HG03095 (cell line): ENCODE data around the gene SLC5A7.

Experiments
- ATAC-seq: cut with Tn5 transposase; IDR thresholded peaks from one replicate; pipeline ENCODE4 v1.9.1; 2021; ENCODE audit warnings: moderate library complexity; ENCODE audit not compliant: unreplicated experiment

SLC5A7 gene

DNA sequence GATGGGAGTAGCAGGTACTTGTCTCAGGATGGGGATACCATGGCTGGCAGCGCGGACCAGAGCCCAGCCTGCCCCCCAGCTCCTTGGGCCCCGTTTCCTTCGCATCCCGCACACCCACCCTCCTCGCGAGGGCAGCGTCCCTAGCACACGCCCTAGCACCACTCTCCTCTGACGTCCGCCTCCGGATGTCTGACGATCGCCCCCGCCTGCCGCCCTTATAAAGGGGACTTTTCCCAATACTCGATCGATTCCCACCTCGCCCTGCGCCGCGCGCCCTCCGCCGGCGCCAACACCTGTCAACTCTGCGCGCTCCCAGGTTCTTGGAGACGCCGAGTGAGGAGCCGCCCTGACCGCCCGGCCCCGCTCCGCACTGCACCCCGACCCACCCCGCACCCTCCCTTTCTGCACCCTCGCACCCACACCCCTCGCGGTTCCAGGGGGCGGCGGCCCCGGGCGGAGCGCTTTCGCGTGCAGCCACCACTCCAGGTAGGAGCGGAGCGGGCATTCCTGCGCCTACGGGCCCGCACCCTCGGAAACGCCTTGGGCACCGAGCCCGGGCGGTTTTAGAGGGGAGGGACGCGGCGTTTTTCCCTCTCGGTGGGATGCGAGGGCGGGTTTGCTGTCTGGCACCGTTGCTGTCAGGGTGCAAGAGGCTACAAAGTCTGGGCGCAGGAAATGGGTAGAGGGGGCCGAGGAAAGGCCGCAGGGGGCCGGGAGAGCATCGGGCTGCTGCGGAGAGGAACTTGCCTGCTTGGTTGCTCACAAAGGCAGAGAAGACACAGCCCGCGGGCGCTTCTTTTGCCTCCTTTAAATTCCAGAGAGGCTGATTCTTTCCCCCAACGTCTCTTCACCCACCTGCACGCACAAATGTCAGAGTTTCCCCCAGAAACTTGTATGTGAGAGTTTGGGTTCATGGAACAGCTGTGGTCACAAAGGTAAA, at the start of gene SLC5A7:
Gene SLC5A7, plus strand, starts transcription at position 247 of the 940 bp plus-strand sequence. CDS start 1,632 bp downstream, outside the sequence.
- ATAC-seq, result no peak

- ATAC-seq, result no peak
Observed at GRCh38 chr2:107961395-107961794, 24.9 kb upstream of the SLC5A7 start.

- no peak for ATAC-seq
Observed at GRCh38 chr2:107964185-107964584, 22.1 kb upstream of the SLC5A7 start.

DNA sequence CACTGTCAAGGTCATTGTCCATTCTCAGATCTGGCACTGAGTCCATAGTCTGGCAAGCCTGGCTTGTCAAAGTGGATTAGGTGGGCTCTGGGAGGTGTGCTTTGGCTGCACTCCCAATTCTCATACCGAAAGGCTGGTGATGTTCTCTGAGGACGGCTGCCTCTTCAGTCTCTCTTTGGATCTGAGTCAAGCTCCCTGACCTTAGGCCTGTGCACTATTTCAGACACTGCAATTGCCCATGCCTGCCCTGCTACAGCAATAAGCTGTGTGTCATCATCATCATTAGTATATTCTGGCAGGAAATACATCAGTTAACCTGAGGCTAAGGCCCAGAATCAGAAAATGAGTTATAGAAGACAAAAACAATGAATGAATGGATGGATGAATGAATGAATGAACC, 1.6 kb upstream of the SLC5A7 start:
- ATAC-seq, result no peak

GRCh38 chr2:107988108-107988507, 1.8 kb downstream of the SLC5A7 start:
- ATAC-seq, result no peak

- no peak for ATAC-seq
Observed at GRCh38 chr2:107989445-107989844, 3.1 kb downstream of the SLC5A7 start.

GRCh38 chr2:107990718-107991117, 4.4 kb downstream of the SLC5A7 start:
- no peak for ATAC-seq

DNA sequence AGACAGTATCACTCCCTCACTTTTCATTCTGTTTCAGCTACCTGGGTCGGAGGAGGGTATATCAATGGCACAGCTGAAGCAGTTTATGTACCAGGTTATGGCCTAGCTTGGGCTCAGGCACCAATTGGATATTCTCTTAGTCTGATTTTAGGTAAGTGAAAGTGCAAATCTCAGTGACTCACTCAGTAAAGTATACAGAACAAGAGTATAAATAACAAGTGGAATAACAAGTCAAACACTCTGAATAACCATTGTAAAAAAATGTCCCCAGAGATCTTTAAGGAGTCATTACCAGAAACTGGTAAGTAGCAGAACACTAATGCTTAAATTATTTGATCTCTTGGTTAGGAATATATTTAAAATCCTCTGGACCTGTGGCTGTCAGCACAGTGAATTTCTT, 5.7 kb downstream of the SLC5A7 start:
- no peak for ATAC-seq

DNA sequence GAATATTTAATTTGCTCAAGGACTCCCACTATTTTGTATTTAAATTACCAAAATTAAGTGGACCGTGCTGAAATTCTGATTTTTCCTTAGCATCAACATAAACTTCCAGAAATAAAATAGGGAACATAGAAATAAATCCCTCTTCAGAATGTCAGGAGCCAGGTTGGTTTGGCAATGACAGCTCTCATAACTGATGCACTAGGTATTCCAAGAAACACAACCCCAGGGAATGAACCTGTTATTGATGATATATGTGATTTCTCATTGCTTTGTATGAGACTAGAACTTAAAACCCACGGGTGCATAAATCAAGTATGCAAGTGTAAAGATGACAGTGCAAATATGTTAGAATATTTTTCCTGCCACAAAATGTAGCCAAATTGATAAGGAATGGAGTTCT, 12.8 kb downstream of the SLC5A7 start:
- no peak for ATAC-seq

- ATAC-seq, result no peak
Observed at GRCh38 chr2:108010912-108011591, 24.7 kb downstream of the SLC5A7 start.

DNA sequence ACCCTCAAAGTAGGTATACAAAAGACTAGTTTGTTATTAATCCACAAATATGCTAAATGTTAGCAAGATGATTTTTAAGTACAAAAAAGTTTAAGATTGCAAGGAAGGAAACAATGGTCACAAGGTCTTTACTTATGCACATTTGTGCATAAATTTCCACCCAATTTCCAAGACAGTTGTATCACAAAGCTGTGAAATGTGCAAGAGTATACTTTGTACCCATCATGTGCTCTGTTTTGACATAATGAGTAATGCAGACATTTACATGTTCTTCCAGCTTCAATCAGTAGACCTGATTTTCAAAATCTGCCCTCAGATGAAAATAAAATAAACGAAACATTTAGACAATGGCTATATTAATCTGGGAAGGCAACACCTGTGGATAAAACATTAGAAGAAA, 27.0 kb downstream of the SLC5A7 start:
- no peak for ATAC-seq

- no peak for ATAC-seq
Observed at GRCh38 chr2:108022628-108023027, 36.3 kb downstream of the SLC5A7 start.

- no peak for ATAC-seq
Observed at GRCh38 chr2:108023776-108024175, 37.5 kb downstream of the SLC5A7 start.

DNA sequence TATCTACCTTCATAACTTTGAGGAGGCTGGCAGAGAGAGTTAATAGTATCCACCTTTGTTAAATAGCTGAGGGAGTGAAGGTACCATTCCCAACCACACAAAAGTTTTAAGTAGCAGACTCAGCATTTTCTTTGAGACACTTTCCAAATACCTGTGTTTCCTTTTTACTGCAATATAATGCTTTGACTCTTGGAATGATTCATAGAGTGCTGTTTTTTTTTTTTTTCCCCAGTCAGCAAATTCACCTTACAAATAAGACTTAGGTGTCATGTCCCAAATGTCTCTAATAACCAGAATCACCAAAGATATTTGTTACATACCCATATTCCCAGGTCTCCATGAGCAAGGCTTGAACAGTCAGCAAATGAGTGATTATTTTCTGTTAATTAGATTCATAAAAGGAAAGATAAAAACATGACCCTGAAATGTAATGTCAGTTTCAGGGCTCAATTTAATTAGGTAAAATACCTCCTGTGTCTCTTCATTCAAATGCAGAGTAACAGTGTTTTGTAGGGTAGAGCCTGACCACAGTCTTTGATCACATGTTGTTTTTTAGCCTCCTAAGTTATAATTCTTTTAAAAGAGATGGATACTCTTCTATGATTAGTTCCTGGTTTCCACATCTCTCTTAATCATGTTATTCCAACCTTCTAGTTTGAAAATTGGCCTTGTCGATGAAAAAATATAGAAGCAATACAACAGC, 39.9 kb downstream of the SLC5A7 start:
- no peak for ATAC-seq

DNA sequence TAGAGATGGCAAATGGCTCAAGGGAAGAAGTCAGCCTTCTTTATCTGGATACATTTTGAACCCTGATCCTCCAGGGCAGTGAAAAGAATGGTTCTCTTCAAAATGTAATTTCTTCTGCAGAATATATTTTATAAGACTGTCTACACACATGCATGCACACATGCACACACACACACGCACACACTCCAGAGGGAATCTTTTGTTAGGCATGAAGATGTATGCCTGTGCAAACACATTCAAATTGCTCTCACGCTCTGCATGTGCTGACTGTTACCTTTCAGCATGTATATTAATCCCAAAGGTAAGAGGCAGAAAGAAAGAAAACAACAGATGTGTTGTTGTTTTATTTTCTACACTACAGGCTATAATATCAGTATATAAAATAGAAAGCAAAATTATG, 43.2 kb downstream of the SLC5A7 start:
- ATAC-seq, result no peak

DNA sequence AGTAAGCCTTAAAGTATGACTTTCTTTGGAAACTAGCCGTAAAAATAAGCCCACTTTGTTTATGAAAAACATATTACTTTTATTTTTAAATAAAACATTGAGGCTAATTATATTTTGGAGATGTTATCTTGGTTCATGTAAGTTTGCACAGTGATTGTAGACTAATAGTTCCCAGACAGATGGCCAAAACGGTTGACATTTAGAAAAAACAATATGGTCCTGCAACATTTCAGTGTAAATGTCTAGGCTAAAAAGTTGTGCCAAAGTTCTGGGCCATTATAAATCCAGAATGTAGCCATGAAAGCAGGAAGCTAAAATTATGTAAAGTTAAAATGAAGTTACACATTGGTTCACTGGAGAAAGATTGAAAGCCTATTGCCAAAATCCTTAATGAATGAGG, 43.6 kb downstream of the SLC5A7 start:
- no peak for ATAC-seq

GRCh38 chr2:108031471-108031941, 45.2 kb downstream of the SLC5A7 start:
- no peak for ATAC-seq

GRCh38 chr2:108034843-108035242, 48.5 kb downstream of the SLC5A7 start:
- no peak for ATAC-seq

- no peak for ATAC-seq
Observed at GRCh38 chr2:108048752-108049151, 62.4 kb downstream of the SLC5A7 start.

DNA sequence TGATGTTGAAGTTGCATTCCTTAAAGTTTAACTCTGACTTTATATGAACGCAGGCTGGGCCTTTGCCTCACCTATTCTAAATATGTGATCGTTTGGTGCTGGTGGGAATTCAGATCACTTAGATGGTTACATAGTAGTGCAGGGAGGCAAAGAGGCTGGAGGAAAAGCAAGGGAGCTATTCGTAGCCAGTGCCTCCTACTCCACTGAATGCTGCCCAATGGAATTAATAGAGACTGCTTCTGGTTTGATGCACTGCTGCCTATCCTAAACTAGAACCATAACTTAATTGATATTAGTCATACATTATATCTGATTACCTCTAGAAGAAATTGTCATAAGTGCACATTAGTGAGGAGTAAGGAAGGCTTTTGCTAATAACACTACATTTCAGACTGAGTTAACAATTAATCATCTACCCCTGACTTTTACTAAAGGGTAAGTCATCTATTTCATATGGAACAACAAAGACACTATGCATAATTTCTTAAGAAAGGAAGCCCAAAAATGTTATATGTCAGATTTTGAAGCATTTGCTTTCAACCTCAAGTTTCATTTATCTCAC, 72.3 kb downstream of the SLC5A7 start:
- no peak for ATAC-seq

- ATAC-seq, result no peak
Observed at GRCh38 chr2:108061439-108062042, 75.2 kb downstream of the SLC5A7 start.
